Endothelial cell (in vitro differentiated cells): ENCODE results near the gene FAM193B. TPM values are rescaled to one million over a fixed set of nuclear protein-coding genes. Genes with fewer than 3 reads are reported as not detected.
"Not testable (repeated sequence)": the region's sequence is repeated elsewhere in the genome, so short reads cannot be mapped to it uniquely, and the experiment has no call there.

Experiments used
- DNase-seq: peaks from one replicate; pipeline ENCODE4 v3.0.0; 2021; ENCODE audit warnings: low spot score
- H3K27ac Mint-ChIP-seq: one replicate; pipeline ENCODE4 v1.8.0; 2021; ENCODE audit warnings: mixed read lengths, inconsistent platforms; ENCODE audit not compliant: unreplicated experiment
- H3K27me3 Mint-ChIP-seq: one replicate; pipeline ENCODE4 v1.8.0; 2021; ENCODE audit warnings: mild to moderate bottlenecking, moderate library complexity, mixed read lengths, inconsistent platforms; ENCODE audit not compliant: unreplicated experiment
- H3K36me3 Mint-ChIP-seq: one replicate; pipeline ENCODE4 v1.8.0; 2021; ENCODE audit warnings: mild to moderate bottlenecking, low read depth, mixed read lengths, inconsistent platforms; ENCODE audit not compliant: unreplicated experiment
- H3K4me1 Mint-ChIP-seq: one replicate; pipeline ENCODE4 v1.8.0; 2021; ENCODE audit warnings: mild to moderate bottlenecking, mixed read lengths, inconsistent platforms; ENCODE audit not compliant: unreplicated experiment
- H3K4me3 Mint-ChIP-seq: one replicate; pipeline ENCODE4 v1.8.0; 2021; ENCODE audit warnings: mild to moderate bottlenecking, mixed read lengths, inconsistent platforms; ENCODE audit not compliant: unreplicated experiment
- H3K9me3 Mint-ChIP-seq: one replicate; pipeline ENCODE4 v1.8.0; 2021; ENCODE audit warnings: mixed read lengths, inconsistent platforms; ENCODE audit not compliant: unreplicated experiment
- CTCF ChIP-seq: fragments of 200-600 bp; sonication (generic); IDR thresholded peaks from one replicate; pipeline ENCODE4 v1.5.0; 2021; ENCODE audit warnings: antibody characterized with exemption; ENCODE audit not compliant: unreplicated experiment
- total RNA-seq: library from RNA; stranded (reverse); fragmentation: NEBNext Ultra II Directional; extraction: Animal tissue kit (Norgen Biotek cat#: 25700); gene quantifications from one replicate; pipeline ENCODE4 v1.2.1, GENCODE V29; 2021; ENCODE audit not compliant: unreplicated experiment

Gene FAM193B
- total RNA-seq, 1 donor from 2014 or later: 97.6 TPM

GRCh38 chr5:177537389-177538361 is 16.7 kb downstream of the FAM193B start:
- H3K27ac Mint-ChIP-seq: peak overlapping the region; percentile 23
- no peaks in the 10 kb centered on the region for H3K9me3 Mint-ChIP-seq
- peaks cover 25% of the 10 kb centered on the region for H3K36me3 Mint-ChIP-seq

GRCh38 chr5:177536386-177536785 is 18.0 kb downstream of the FAM193B start:
- no peak overlapping the region for H3K4me3 Mint-ChIP-seq
- no peak for DNase-seq
- no peak for TF ChIP-seq CTCF
- H3K36me3 Mint-ChIP-seq: peaks cover 27% of the 10 kb centered on the region
- no peaks in the 10 kb centered on the region for H3K9me3 Mint-ChIP-seq
- peaks cover 5% of the 10 kb centered on the region for H3K4me1 Mint-ChIP-seq
- H3K27me3 Mint-ChIP-seq: peaks cover 10% of the 10 kb centered on the region
- H3K27ac Mint-ChIP-seq: no peak overlapping the region

More at GRCh38 chr5:177537389-177538361, 16.7 kb downstream of the FAM193B start:
- no peak for DNase-seq
- TF ChIP-seq CTCF: no peak
- H3K27me3 Mint-ChIP-seq: peaks cover 4% of the 10 kb centered on the region
- peaks cover 5% of the 10 kb centered on the region for H3K4me1 Mint-ChIP-seq
- peak overlapping the region; percentile 37 for H3K4me3 Mint-ChIP-seq

GRCh38 chr5:177535125-177535524 is 19.2 kb downstream of the FAM193B start:
- Mint-ChIP-seq H3K36me3 (peaks cover 36% of the 10 kb centered on the region), H3K27ac (no peak overlapping the region)
- TF ChIP-seq CTCF: no peak

GRCh38 chr5:177534433-177534832 is 19.9 kb downstream of the FAM193B start:
- DNase-seq, H3K4me1 Mint-ChIP-seq, H3K4me3 Mint-ChIP-seq, H3K27ac Mint-ChIP-seq, H3K9me3 Mint-ChIP-seq: not testable (repeated sequence)
- H3K36me3 Mint-ChIP-seq: peaks cover 39% of the 10 kb centered on the region
- H3K27me3 Mint-ChIP-seq: peaks cover 14% of the 10 kb centered on the region

More at GRCh38 chr5:177535125-177535524, 19.2 kb downstream of the FAM193B start:
- DNase-seq: no peak
- Mint-ChIP-seq H3K4me3 (no peak overlapping the region), H3K4me1 (peaks cover 5% of the 10 kb centered on the region), H3K27me3 (peaks cover 13% of the 10 kb centered on the region), H3K9me3 (no peaks in the 10 kb centered on the region)

GRCh38 chr5:177531209-177531940 is 23.0 kb downstream of the FAM193B start:
- H3K4me1 Mint-ChIP-seq: no peaks in the 10 kb centered on the region
- peaks cover 27% of the 10 kb centered on the region for H3K36me3 Mint-ChIP-seq
- no peak for DNase-seq
- no peak overlapping the region for H3K4me3 Mint-ChIP-seq
- TF ChIP-seq CTCF: no peak
- peaks cover 15% of the 10 kb centered on the region for H3K27me3 Mint-ChIP-seq
- no peaks in the 10 kb centered on the region for H3K9me3 Mint-ChIP-seq
- no peak overlapping the region for H3K27ac Mint-ChIP-seq
